T-helper 1 cell treated with Interleukin-12 subunit alpha and Interleukin-12 subunit beta and Interleukin-4 antibody, amounts not matched to agents 30 ng/mL and 1 ng/mL, for 36 hours (primary cell): Measurements from ENCODE around the gene FPR1. TPM values are rescaled to one million over a fixed set of nuclear protein-coding genes. Genes with fewer than 3 reads are reported as not detected.
"Not testable (repeated sequence)": the region's sequence is repeated elsewhere in the genome, so short reads cannot be mapped to it uniquely, and the experiment has no call there.

Source experiments
- intact Hi-C: fragments of 100-400 bp; cut with micrococcal nuclease; formaldehyde crosslinking; loops from one replicate; pipeline ENCODE4 v1.15.1; 2024
- total RNA-seq: library from RNA; stranded (reverse); gene quantifications from 2 replicates; pipeline ENCODE4 v1.2.3, GENCODE V29; 2022

FPR1 gene
- total RNA-seq, 1 donor from 2014 or later, result not detected

DNA sequence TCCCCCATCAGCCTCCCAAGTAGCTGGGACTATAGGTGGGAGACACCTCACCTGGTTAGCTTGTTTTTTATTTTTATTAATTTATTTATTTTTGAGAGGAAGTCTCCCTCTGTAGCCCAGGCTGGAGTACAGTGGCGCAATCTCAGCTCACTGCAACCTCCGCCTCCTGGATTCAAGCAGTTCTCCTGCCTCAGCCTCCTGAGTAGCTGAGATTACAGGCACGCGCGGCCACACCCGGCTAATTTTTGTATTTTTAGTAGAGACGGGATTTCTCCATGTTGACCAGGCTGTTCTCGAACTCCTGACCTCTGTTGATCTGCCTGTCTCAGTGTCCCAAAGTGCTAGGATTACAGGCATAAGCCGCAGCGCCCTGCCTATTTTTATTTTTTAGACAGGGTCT lies 13.2 kb downstream of the FPR1 start:
- intact Hi-C loops, result not testable (repeated sequence)

DNA sequence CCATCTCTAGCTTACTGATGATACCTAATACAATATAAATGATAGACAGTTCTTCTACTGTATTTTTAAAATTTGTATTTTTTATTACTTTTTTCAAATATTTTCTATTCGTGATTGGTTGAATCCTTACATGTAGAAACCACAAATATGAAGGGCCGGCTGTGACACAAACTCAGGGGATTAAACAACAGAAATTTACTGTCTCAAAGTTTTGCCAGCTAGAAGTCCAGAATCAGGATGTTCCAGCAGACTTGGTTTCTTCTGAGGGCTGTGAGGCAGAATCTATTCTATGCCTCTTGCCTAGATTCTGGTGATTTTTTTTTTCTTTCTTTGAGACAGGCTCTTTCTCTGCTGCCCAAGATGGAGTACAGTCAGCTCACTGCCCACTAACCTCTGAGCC lies 13.8 kb downstream of the FPR1 start:
- intact Hi-C loops, result no loop called here

DNA sequence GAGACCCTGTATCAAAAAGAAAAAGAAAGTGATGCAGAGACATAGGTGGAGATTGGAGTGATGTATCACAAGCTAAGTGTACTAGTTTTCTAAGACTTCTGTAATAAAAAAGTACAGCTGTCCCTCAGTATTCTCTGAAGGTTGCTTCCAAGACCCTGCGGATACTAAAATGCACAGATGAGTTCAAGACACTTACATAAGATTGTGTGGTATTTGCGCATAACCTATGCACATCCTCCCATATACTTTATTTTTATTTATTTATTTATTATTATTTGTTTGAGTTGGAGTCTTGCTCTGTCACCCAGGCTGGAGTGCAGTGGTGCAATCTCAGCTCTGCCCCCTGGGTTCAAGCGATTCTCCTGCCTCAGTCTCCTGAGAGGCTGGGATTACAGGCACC lies 14.3 kb downstream of the FPR1 start:
- intact Hi-C loops, result no loop called here

DNA sequence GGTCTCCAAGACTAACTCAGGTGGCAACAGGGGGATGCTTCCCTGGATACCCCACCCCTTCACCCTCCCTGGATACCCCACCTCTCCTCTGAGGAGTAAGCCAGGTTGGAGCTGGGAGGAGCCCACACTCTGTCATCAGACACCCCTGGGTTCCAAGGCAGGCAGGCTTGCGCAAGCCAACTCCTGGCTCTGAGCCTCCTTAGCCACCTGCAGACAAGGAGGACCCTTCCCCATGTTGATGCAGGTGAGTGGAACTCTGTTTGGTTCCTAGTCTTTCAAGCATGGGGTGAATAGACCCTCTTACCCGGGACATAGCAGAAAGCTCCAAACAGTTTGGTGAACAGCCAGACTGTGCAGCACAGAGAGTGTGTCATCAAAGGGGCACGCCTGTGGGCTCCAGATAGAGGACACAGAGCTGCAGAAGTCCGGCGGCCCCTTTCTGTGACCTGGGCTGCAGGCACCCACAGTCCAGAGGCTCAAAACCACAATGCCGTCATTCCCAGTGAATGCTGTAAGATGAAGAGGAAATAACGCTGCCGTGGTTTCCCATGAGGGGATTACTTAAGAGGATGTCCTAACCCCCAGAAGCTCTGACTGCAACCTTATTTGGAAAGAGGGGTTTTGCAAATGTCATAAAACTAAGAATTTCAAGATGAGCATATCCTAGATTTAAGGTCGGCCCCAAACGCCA lies 15.8 kb downstream of the FPR1 start:
- intact Hi-C loops, result no loop called here

DNA sequence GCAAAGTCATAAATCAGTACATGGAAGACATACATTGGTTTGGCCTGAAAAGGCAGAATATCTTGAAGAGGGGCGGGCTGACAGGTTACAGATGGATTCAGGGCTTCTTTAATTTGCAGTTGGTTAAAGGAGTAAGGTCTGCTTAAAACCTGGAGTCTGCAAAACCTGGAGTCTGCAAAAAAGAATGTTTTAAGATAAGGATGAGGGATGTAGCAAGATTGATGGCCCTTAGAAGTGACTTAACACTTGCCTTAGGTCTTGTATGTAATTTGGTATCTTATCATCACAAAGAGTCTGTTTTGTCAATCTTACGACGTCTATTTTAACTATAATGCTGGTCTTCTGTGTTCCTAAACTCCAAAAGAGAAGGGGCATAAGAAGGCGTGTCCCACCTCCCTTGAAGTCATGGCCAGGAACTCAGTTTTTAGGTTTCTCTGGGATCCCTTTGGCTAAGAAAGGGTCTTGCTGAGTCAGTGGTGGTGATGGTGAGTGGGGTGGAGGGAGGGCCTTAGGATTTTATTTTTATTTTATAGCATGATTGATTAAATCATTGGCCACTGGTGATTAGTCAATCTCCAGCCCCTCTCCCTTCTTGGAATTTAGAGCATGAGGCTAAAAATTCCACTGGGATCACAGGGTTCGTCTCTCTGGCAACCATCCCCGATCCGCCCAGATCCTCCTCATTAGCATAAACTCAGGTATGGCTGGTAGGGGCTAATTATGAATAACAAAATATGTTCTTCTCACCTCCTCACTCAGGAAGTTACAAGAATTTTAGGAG lies 17.7 kb downstream of the FPR1 start:
- intact Hi-C loops, result no loop called here

GRCh38 chr19:51729781-51730180 lies 21.9 kb downstream of the FPR1 start:
- intact Hi-C loops, result no loop called here

DNA sequence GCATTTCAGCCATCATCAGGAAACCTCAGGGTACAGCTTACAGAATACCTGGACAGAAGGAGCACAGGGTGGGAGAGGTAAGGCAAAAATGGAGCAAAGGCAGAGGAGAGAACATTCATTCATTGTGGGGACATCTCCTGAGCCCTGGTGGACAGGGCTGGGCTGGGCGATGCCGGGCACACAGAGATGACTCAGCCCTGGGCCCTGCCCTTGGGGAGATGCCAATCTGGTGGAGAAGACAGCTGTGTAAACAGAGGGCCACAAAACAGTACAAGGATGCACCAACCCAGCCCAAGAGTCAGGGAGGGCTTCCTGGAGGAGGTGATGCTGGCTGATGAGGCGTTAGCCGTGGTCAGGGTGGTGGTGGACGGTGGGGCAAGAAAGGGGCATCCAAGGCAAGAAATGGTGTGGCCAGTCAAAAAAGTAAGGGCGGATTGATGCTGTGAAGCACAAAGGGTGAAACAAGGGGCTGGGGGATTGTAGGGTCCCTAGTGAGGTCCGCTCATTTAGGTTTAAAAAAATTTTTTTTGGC lies 24.3 kb downstream of the FPR1 start:
- intact Hi-C loops, result no loop called here

DNA sequence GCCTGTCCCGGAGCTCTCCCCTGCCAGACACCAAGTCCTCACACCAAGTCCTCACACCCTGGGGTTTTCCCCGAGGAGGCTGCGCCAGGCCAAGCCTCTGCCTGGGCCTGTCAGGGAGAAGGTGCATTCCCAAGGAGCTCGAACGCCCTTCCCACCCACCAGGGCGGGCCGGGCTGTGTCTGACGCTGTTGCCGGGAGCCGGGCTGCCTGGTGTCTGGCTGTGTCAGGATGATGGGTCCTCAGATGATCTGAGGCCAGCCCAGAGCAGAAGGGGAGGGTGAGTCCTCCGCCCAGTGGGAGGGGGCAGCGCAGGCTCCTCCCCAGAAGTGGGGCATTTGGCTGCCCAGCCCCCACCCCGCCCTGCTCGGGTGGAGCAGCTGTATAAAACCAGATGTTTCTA lies 25.6 kb downstream of the FPR1 start:
- intact Hi-C loops, result no loop called here

- intact Hi-C loops, result no loop called here
Measured at GRCh38 chr19:51724543-51724942, 27.1 kb downstream of the FPR1 start.

DNA sequence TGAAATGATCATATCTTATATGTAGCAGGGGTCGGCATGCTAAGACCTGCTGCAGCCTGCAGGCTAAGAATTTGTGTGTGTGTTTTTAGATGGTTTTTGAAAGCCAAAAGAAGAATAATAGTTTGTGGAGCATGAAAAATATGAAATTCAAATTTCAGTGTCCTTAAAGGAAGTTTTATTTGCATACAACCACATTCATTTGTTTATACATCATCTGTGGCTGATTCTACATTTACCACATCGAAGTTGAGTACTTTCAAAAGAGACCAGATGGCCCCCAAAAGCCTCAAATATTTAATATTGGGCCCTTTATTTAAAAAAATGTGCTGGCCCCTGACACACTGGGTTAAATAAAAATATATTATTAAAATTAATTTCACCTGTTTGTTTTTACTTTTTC lies 29.2 kb downstream of the FPR1 start:
- intact Hi-C loops, result no loop called here

- intact Hi-C loops, result no loop called here
Measured at GRCh38 chr19:51721905-51722304, 29.8 kb downstream of the FPR1 start.

GRCh38 chr19:51719251-51719988 lies 32.3 kb downstream of the FPR1 start:
- intact Hi-C loops, result no loop called here

DNA sequence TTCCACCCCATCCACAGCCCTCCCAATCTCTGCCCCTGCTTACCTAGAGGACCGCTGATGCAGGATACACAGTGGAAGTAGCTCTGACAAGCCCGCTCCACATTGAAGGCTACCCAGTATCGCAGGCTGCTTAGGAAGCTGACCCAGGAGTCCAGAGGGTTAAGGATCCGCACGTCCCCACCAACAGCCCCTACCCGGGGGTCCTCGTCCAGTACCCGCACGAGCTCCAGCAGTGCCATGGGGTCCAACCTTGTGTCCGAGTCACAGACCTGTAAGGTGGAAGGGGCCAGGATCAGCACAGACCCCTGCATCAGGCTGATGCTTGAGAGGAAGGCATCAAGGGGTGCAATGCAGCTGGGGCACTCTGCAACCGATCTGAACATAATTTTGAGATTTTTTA lies 34.8 kb downstream of the FPR1 start:
- intact Hi-C loops, result no loop called here

DNA sequence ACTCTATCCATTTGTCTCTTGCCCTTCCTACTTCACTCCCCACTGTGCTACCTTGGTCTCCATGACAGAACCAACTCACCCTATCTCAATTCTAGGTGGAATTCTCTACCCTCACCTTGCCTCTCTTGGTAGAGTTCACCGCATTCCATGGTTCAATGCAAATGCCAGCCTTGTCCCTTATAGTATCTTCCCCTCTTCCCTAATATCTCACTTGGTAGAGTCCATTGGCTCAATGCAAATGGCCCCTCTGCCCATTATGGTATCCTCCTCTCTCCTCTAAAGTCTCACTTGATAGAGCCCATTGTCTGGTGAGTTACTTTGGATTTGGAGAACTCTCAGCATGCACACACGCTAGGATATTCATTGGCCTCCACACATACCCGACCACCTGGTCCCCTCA lies 35.8 kb downstream of the FPR1 start:
- intact Hi-C loops, result no loop called here

DNA sequence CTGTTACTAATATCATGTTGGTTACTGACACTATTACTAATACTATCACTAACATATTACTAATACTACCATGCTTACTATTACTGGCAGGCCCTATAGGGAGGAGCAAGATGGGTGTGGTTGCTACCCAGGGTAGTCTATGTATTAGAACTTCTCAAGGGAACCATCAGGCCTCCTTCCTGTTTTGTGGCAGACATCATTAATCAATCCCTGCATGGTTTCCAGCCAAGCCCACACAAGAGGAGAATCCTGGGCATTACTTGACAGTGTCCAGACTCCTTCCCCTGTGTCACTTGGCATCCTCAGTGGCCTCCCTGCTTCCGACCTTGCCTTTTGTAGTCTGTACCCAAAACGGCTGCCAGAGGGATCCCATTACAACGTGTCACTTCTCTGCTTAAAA lies 36.8 kb downstream of the FPR1 start:
- intact Hi-C loops, result no loop called here

DNA sequence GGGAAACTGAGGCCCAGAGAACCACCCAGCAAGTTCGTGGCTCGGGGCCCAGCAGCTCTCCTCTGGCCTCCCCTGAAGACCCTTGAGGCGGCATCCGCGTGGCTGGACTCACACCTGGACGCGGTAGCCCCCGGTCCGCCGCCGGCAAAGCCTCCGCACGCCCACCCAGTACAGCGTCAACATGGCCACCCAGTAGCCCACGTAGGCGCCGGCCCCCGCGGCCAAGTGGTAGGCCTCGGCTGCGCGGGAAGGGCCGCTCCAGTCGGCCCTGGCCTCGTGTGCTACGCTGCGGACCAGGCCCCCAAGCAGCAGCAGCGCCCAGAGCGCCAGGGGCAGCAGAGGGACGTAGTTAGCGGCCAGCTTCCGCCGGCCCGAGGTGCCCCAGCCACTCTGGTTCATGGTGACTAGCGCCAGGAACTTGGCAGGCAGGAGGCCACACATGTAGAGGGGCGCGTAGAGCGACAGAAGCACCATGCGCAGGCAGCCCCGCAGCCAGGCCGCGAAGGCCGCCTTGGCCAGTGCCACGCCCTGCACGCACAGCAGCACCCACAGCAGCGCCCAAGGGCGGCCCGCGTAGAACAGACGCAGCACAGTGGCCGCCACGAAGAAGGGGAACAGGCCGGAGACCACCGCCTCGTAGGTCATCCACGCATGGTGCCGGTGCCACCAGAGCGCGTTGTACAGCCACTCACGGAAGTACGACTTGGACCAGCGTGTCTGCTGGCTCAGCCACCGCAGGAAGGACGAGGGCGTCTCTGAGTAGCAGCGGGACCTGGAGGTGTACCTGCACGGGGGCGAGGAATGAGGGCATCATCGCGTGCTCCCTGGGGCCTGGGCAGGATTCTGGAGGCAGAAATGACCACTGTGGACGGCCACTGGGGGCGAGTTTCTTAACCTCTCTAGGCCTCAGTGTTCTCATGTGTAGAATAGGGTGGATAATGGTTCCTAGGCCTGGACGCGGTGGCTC lies 38.1 kb downstream of the FPR1 start:
- intact Hi-C loops, result no loop called here

GRCh38 chr19:51712461-51713081 lies 39.1 kb downstream of the FPR1 start:
- intact Hi-C loops, result no loop called here

DNA sequence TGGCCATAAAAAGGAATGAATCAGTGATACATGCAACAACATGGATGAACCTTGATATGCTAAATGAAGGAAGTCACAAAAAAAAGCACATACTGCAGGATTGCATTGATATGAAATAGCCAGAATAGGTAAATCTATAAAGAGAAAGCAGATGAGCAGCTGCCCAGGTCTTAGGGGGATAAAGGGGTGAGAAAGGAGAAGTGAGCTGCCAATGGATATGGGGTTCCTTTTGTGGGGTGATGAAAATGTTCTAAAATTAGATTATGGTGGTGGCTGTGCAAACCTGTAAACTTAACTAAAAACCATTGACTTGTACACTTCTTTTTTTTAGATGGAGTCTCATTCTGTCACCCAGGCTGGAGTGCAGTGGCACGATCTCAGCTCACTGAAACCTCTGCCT lies 40.0 kb downstream of the FPR1 start:
- intact Hi-C loops, result no loop called here

DNA sequence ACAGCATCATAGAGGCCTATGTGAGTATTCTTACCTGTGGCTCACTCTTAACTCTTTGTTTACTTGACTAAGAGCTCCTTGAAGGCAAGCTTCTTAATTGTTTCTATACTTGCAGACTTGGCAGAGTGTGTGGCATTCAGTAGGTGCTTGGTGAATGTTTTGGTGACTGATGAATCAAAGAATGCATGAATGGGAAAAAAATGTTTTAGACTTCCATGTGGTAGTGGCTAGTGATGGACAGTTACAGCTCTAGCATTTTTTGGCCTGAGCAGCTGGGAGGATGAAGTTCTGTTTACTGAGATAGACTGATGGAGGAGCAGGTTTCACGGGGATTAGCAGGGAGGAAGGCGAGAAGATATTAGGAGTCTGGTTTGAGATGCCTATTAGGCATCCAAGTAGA lies 41.5 kb downstream of the FPR1 start:
- intact Hi-C loops, result no loop called here

- intact Hi-C loops, result no loop called here
Measured at GRCh38 chr19:51709575-51709974, 42.1 kb downstream of the FPR1 start.
